ENCODE results near the gene SRP72. TPM values are rescaled to one million over a fixed set of nuclear protein-coding genes. Genes with fewer than 3 reads are reported as not detected.

SRP72 gene
- polyA plus RNA-seq, 4 donors: 18.8 to 65.8 (median 35.1) TPM

- peaks cover 0 to 3% (median 0%) of the 10 kb centered on the region in 3 donors for H3K4me1 ChIP-seq (ENCODE audit: control insufficient read depth in 3 of 3, insufficient read depth in 2 of 3, low read depth in 1 of 3, low read length in 2 of 3)
- H3K27me3 ChIP-seq (ENCODE audit: control insufficient read depth in 3 of 3, insufficient read depth in 3 of 3, low read length in 3 of 3): no peaks in the 10 kb centered on the region
- DNase-seq (no peak), FAIRE-seq (no peak)
- no peak overlapping the region for H3K27ac ChIP-seq (ENCODE audit: low read depth in 1 of 3, low read length in 2 of 3)
- no peaks in the 10 kb centered on the region for H3K36me3 ChIP-seq (ENCODE audit: control insufficient read depth in 3 of 3, insufficient read depth in 2 of 3, low read depth in 1 of 3, low read length in 3 of 3)
- no peaks in the 10 kb centered on the region for H3K9me3 ChIP-seq (ENCODE audit: control insufficient read depth in 2 of 2, insufficient read depth in 1 of 2, low read depth in 1 of 2, low read length in 1 of 2)
- no peak overlapping the region for H3K4me3 ChIP-seq (ENCODE audit: low read depth in 1 of 3, low read length in 3 of 3)
Measured at GRCh38 chr4:56433280-56433679, 34.1 kb upstream of the SRP72 start.

GRCh38 chr4:56434599-56435139, 32.7 kb upstream of the SRP72 start:
- Histone ChIP-seq H3K9me3 (ENCODE audit: control insufficient read depth in 2 of 2, insufficient read depth in 1 of 2, low read depth in 1 of 2, low read length in 1 of 2) (no peaks in the 10 kb centered on the region), H3K4me3 (ENCODE audit: low read depth in 1 of 3, low read length in 3 of 3) (peak overlapping the region; percentile 48 to 86 (median 67)), H3K36me3 (ENCODE audit: control insufficient read depth in 3 of 3, insufficient read depth in 2 of 3, low read depth in 1 of 3, low read length in 3 of 3) (no peaks in the 10 kb centered on the region), H3K4me1 (ENCODE audit: control insufficient read depth in 3 of 3, insufficient read depth in 2 of 3, low read depth in 1 of 3, low read length in 2 of 3) (peaks cover 0 to 7% (median 0%) of the 10 kb centered on the region in 3 donors), H3K27me3 (ENCODE audit: control insufficient read depth in 3 of 3, insufficient read depth in 3 of 3, low read length in 3 of 3) (no peaks in the 10 kb centered on the region), H3K27ac (ENCODE audit: low read depth in 1 of 3, low read length in 2 of 3) (peak overlapping the region; percentile 80 to 100 (median 99))
- peak; percentile 57 to 71 for DNase-seq
- WGBS, 3 donors: 0 to 1% (median 1%) methylated on average over 15 of the region's 15 CpGs
- FAIRE-seq: no peak

DNA sequence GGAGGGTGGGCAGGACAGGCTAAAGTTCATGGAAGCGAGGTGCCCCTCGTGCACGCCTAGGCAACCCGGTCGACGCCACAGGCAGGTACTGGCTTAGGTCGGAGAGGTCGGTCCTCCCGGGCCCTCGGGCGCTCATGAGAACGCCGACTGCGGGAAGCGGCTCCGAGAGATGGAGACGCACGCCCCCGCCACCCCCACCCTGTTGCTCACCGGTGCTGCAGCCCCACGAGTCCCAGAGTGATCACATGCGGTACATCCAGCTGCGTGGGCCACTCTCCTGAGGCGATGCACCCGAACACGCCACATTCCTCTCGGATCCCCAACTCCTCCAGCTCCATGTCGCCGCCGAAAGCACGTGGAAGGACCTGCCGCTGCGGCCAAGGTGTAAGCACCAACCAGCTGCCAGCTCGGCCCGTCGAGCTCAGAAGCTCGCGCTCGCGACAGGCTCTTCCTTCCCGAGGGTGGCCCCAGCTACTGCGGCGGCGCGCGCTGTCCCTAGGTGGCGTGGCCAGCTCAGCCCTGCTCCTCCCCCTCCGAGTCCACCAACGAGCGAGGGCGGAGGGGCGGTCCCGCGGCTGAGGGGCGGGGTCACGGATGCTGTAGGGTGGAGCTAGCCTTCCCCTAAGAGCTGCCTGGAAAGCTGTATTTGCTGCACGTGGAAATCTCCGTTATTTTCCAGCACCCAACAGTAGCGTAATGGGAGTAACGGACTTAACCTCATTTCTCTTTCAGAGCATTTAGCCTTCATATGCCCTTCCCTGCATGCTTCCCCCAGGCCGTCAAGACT, 32.1 kb upstream of the SRP72 start, which contains the start of gene PPAT:
TSS of gene PPAT (minus strand) at position 476 of the 787 bp plus-strand sequence. CDS start at position 338, 138 bp downstream.
- Histone ChIP-seq H3K9me3 (ENCODE audit: control insufficient read depth in 2 of 2, insufficient read depth in 1 of 2, low read depth in 1 of 2, low read length in 1 of 2) (no peaks in the 10 kb centered on the region), H3K4me3 (ENCODE audit: low read depth in 1 of 3, low read length in 3 of 3) (peak within 1 kb of the TSS; percentile 65 to 86 (median 67)), H3K27me3 (ENCODE audit: control insufficient read depth in 3 of 3, insufficient read depth in 3 of 3, low read length in 3 of 3) (no peaks in the 10 kb centered on the region), H3K36me3 (ENCODE audit: control insufficient read depth in 3 of 3, insufficient read depth in 2 of 3, low read depth in 1 of 3, low read length in 3 of 3) (no peaks in the 10 kb centered on the region), H3K4me1 (ENCODE audit: control insufficient read depth in 3 of 3, insufficient read depth in 2 of 3, low read depth in 1 of 3, low read length in 2 of 3) (peaks cover 0 to 9% (median 0%) of the 10 kb centered on the region in 3 donors), H3K27ac (ENCODE audit: low read depth in 1 of 3, low read length in 2 of 3) (peak within 1 kb of the TSS; percentile 90 to 100 (median 99))
- WGBS, 3 donors: 0% methylated on average over 36 to 61 of the region's 61 CpGs
- DNase-seq: peak; percentile 98 to 99
- FAIRE-seq: no peak

DNA sequence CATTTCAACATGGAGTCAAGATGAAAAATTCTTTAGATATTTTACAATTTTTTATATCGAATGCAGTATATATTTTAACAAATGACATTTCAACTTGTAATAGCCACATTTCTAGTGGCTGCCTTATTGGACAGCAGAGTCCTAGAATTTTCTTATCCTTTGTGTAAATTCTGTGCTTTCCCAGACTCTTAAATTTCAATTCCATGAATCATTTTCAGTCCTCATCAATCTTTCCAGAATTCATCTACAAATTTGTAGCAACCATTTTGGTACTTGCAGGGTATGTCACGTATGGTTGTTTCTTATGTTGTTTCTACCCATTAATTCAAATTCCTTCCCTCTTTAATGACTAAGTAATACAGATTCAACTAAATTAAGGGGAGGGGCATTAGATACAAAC, 28.7 kb upstream of the SRP72 start:
- DNase-seq (no peak), FAIRE-seq (no peak)
- H3K27me3 ChIP-seq (ENCODE audit: control insufficient read depth in 3 of 3, insufficient read depth in 3 of 3, low read length in 3 of 3): no peaks in the 10 kb centered on the region
- H3K27ac ChIP-seq (ENCODE audit: low read depth in 1 of 3, low read length in 2 of 3): no peak overlapping the region
- peaks cover 0 to 3% (median 0%) of the 10 kb centered on the region in 3 donors for H3K36me3 ChIP-seq (ENCODE audit: control insufficient read depth in 3 of 3, insufficient read depth in 2 of 3, low read depth in 1 of 3, low read length in 3 of 3)
- peaks cover 0 to 9% (median 0%) of the 10 kb centered on the region in 3 donors for H3K4me1 ChIP-seq (ENCODE audit: control insufficient read depth in 3 of 3, insufficient read depth in 2 of 3, low read depth in 1 of 3, low read length in 2 of 3)
- WGBS, 3 donors: 92 to 97% (median 96%) methylated on average over 2 of the region's 2 CpGs
- no peak overlapping the region for H3K4me3 ChIP-seq (ENCODE audit: low read depth in 1 of 3, low read length in 3 of 3)
- no peaks in the 10 kb centered on the region for H3K9me3 ChIP-seq (ENCODE audit: control insufficient read depth in 2 of 2, insufficient read depth in 1 of 2, low read depth in 1 of 2, low read length in 1 of 2)

GRCh38 chr4:56440983-56441382, 26.4 kb upstream of the SRP72 start:
- DNase-seq: no peak
- Histone ChIP-seq H3K36me3 (ENCODE audit: control insufficient read depth in 3 of 3, insufficient read depth in 2 of 3, low read depth in 1 of 3, low read length in 3 of 3) (peaks cover 0 to 3% (median 0%) of the 10 kb centered on the region in 3 donors), H3K27me3 (ENCODE audit: control insufficient read depth in 3 of 3, insufficient read depth in 3 of 3, low read length in 3 of 3) (no peaks in the 10 kb centered on the region), H3K9me3 (ENCODE audit: control insufficient read depth in 2 of 2, insufficient read depth in 1 of 2, low read depth in 1 of 2, low read length in 1 of 2) (no peaks in the 10 kb centered on the region), H3K4me1 (ENCODE audit: control insufficient read depth in 3 of 3, insufficient read depth in 2 of 3, low read depth in 1 of 3, low read length in 2 of 3) (peaks cover 0 to 5% (median 0%) of the 10 kb centered on the region in 3 donors), H3K27ac (ENCODE audit: low read depth in 1 of 3, low read length in 2 of 3) (no peak overlapping the region), H3K4me3 (ENCODE audit: low read depth in 1 of 3, low read length in 3 of 3) (no peak overlapping the region)
- 92 to 97% (median 96%) methylated on average over 1 of the region's 1 CpG for WGBS, 3 donors
- FAIRE-seq: no peak

GRCh38 chr4:56444719-56445118, 22.7 kb upstream of the SRP72 start:
- Histone ChIP-seq H3K36me3 (ENCODE audit: control insufficient read depth in 3 of 3, insufficient read depth in 2 of 3, low read depth in 1 of 3, low read length in 3 of 3) (peaks cover 0 to 10% (median 2%) of the 10 kb centered on the region in 3 donors), H3K27ac (ENCODE audit: low read depth in 1 of 3, low read length in 2 of 3) (no peak overlapping the region), H3K9me3 (ENCODE audit: control insufficient read depth in 2 of 2, insufficient read depth in 1 of 2, low read depth in 1 of 2, low read length in 1 of 2) (no peaks in the 10 kb centered on the region), H3K4me3 (ENCODE audit: low read depth in 1 of 3, low read length in 3 of 3) (no peak overlapping the region), H3K27me3 (ENCODE audit: control insufficient read depth in 3 of 3, insufficient read depth in 3 of 3, low read length in 3 of 3) (no peaks in the 10 kb centered on the region), H3K4me1 (ENCODE audit: control insufficient read depth in 3 of 3, insufficient read depth in 2 of 3, low read depth in 1 of 3, low read length in 2 of 3) (peaks cover 0 to 1% (median 0%) of the 10 kb centered on the region in 3 donors)
- 67 to 80% (median 79%) methylated on average over 2 of the region's 2 CpGs for WGBS, 3 donors
- DNase-seq (no peak), FAIRE-seq (no peak)

DNA sequence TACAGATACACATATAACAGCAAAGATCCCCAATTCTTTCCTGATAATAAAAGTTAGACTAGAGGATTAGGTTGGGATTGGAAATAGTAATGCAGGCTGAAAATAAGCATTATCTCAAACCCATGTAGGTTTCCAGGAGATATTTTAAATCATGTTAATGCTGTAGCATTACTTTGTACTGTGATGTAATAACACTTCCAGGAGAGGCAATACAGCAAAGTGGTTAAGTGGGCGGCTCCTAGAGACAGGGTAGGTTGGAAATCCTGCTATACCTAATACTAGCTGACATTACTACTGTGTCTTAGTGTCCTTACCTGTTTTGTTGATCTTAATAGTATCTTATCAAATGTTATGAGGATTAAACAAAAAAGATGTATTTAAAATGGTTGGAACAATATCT, 21.7 kb upstream of the SRP72 start:
- no peaks in the 10 kb centered on the region for H3K9me3 ChIP-seq (ENCODE audit: control insufficient read depth in 2 of 2, insufficient read depth in 1 of 2, low read depth in 1 of 2, low read length in 1 of 2)
- H3K4me3 ChIP-seq (ENCODE audit: low read depth in 1 of 3, low read length in 3 of 3): no peak overlapping the region
- H3K36me3 ChIP-seq (ENCODE audit: control insufficient read depth in 3 of 3, insufficient read depth in 2 of 3, low read depth in 1 of 3, low read length in 3 of 3): peaks cover 0 to 11% (median 2%) of the 10 kb centered on the region in 3 donors
- no peaks in the 10 kb centered on the region for H3K4me1 ChIP-seq (ENCODE audit: control insufficient read depth in 3 of 3, insufficient read depth in 2 of 3, low read depth in 1 of 3, low read length in 2 of 3)
- DNase-seq (no peak), FAIRE-seq (no peak)
- 92 to 100% (median 96%) methylated on average over 1 of the region's 1 CpG for WGBS, 3 donors
- H3K27me3 ChIP-seq (ENCODE audit: control insufficient read depth in 3 of 3, insufficient read depth in 3 of 3, low read length in 3 of 3): no peaks in the 10 kb centered on the region
- no peak overlapping the region for H3K27ac ChIP-seq (ENCODE audit: low read depth in 1 of 3, low read length in 2 of 3)

DNA sequence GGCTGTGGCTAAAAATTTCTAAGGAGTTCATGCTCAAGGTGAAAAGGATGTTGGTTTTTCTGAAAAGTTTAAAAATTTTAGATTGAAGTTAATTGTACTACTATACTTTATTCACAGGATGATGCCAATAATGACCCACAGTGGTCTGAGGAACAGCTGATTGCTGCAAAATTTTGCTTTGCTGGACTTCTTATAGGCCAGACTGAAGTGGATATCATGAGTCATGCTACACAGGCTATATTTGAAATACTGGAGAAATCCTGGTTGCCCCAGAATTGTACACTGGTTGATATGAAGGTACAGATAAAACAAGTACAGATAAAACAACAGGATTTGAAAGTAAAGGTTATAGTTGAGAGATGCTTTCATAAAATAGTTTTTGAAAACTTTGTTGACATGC, 19.1 kb upstream of the SRP72 start:
- peaks cover 2 to 18% (median 3%) of the 10 kb centered on the region in 3 donors for H3K36me3 ChIP-seq (ENCODE audit: control insufficient read depth in 3 of 3, insufficient read depth in 2 of 3, low read depth in 1 of 3, low read length in 3 of 3)
- FAIRE-seq: no peak
- no peaks in the 10 kb centered on the region for H3K9me3 ChIP-seq (ENCODE audit: control insufficient read depth in 2 of 2, insufficient read depth in 1 of 2, low read depth in 1 of 2, low read length in 1 of 2)
- DNase-seq: no peak
- H3K4me1 ChIP-seq (ENCODE audit: control insufficient read depth in 3 of 3, insufficient read depth in 2 of 3, low read depth in 1 of 3, low read length in 2 of 3): no peaks in the 10 kb centered on the region
- no peak overlapping the region for H3K27ac ChIP-seq (ENCODE audit: low read depth in 1 of 3, low read length in 2 of 3)
- H3K4me3 ChIP-seq (ENCODE audit: low read depth in 1 of 3, low read length in 3 of 3): no peak overlapping the region
- H3K27me3 ChIP-seq (ENCODE audit: control insufficient read depth in 3 of 3, insufficient read depth in 3 of 3, low read length in 3 of 3): no peaks in the 10 kb centered on the region
